K562 (cell line): ENCODE measurements around the gene PTPN1. TPM values are rescaled to one million over a fixed set of nuclear protein-coding genes. Genes with fewer than 3 reads are reported as not detected.

Experiments used
- HDAC8 ChIP-seq: fragments of 450-650 bp; IDR thresholded peaks from 2 replicates; pipeline ENCODE4 v1.6.1; 2016; ENCODE audit warnings: mild to moderate bottlenecking, missing genetic modification characterization, moderate library complexity, missing compliant biosample characterization
- NBN ChIP-seq: fragments of 450-650 bp; IDR thresholded peaks from 2 replicates; pipeline ENCODE4 v1.6.1; 2016; ENCODE audit warnings: low read depth, mild to moderate bottlenecking
- SAFB ChIP-seq: fragments of 200-400 bp; formaldehyde crosslinking; IDR thresholded peaks from 2 replicates; pipeline ENCODE4 v1.6.1; 2017; ENCODE audit warnings: low read depth, low read length, borderline replicate concordance
- polyA plus RNA-seq, 8 experiments: library from polyadenylated mRNA; depleted of rRNA in 4 of 8; stranded (reverse) in 5 of 8; unstranded in 3 of 8; fragments of >200 nt; fragmentation: Nextera tagmentation in 2 of 8; fragmentation: Illumina TruSeq in 1 of 8; extraction: Ambion mirVana in 2 of 8; extraction: Trizol in 1 of 8; gene quantifications; 2 replicates each; pipeline versions ENCODE4 v1.2.1 to v1.2.3, GENCODE V29; 2011 to 2014; ENCODE audit warnings: inconsistent platforms in 1 of 8, missing spikeins in 1 of 8
- total RNA-seq, 7 experiments: library from RNA; depleted of rRNA in 6 of 7; stranded (reverse); fragments of >200 nt in 6 of 7; fragmentation: Illumina TruSeq in 2 of 7; extraction: Trizol in 2 of 7; gene quantifications; 2 replicates each; pipeline versions ENCODE4 v1.2.1 to v1.2.3, GENCODE V29; 2011 to 2021; ENCODE audit warnings: low replicate concordance in 1 of 7
- TF ChIP-seq, protein P1 (sequence below): sonication (generic); formaldehyde crosslinking; IDR thresholded peaks from 2 replicates; pipeline ENCODE4 v1.8.0; 2023; ENCODE audit warnings: missing genetic modification reagents, mild to moderate bottlenecking, borderline replicate concordance
- TF ChIP-seq, protein P2 (sequence below): sonication (generic); formaldehyde crosslinking; IDR thresholded peaks from 2 replicates; pipeline ENCODE4 v1.9.0; 2022; ENCODE audit warnings: mild to moderate bottlenecking, missing genetic modification reagents

PTPN1 gene
- total and polyA plus RNA-seq, 9 of the 15 experiments (the other 6 are each of a cell fraction or from before 2014, with no cell fraction given), result 11.0 to 85.3 (median 54.0) TPM

DNA sequence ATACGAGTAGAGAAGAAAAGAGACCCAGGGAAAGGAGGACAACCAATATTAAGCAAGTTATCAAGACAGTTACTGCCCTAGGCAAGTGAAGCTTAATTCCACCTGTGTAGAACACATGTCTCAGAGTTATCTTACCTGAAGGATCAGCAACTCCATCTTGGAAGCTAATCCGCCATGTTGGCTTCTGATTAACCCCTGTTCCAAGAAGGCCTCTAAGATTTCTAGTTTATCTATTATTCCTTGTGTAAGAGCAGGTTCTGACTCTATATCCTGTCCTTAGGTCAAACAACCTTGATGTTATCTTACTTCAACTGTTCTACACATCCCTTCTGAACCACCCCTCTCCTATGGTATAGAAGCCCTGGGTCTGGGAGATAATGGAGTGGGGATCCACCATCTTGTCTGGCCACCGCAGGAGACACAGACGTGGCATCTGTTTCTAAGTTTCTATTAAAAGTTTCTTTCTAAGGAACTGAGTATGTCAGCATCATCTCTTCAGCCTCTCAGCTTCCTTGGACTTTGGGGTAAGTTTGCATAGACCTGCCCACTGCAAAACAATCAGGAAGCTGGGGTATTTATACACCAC is 27.7 kb upstream of the PTPN1 start (continued):
- TF ChIP-seq, protein P1, sequence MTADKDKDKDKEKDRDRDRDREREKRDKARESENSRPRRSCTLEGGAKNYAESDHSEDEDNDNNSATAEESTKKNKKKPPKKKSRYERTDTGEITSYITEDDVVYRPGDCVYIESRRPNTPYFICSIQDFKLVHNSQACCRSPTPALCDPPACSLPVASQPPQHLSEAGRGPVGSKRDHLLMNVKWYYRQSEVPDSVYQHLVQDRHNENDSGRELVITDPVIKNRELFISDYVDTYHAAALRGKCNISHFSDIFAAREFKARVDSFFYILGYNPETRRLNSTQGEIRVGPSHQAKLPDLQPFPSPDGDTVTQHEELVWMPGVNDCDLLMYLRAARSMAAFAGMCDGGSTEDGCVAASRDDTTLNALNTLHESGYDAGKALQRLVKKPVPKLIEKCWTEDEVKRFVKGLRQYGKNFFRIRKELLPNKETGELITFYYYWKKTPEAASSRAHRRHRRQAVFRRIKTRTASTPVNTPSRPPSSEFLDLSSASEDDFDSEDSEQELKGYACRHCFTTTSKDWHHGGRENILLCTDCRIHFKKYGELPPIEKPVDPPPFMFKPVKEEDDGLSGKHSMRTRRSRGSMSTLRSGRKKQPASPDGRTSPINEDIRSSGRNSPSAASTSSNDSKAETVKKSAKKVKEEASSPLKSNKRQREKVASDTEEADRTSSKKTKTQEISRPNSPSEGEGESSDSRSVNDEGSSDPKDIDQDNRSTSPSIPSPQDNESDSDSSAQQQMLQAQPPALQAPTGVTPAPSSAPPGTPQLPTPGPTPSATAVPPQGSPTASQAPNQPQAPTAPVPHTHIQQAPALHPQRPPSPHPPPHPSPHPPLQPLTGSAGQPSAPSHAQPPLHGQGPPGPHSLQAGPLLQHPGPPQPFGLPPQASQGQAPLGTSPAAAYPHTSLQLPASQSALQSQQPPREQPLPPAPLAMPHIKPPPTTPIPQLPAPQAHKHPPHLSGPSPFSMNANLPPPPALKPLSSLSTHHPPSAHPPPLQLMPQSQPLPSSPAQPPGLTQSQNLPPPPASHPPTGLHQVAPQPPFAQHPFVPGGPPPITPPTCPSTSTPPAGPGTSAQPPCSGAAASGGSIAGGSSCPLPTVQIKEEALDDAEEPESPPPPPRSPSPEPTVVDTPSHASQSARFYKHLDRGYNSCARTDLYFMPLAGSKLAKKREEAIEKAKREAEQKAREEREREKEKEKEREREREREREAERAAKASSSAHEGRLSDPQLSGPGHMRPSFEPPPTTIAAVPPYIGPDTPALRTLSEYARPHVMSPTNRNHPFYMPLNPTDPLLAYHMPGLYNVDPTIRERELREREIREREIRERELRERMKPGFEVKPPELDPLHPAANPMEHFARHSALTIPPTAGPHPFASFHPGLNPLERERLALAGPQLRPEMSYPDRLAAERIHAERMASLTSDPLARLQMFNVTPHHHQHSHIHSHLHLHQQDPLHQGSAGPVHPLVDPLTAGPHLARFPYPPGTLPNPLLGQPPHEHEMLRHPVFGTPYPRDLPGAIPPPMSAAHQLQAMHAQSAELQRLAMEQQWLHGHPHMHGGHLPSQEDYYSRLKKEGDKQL (CRISPR knock-in tag), result no peak
- TF ChIP-seq SAFB, result no peak
- TF ChIP-seq NBN, result peak; percentile 55; the same call in 1 of the 2 replicates
- peak; percentile 82 for TF ChIP-seq HDAC8 (tag)
- TF ChIP-seq, protein P2, sequence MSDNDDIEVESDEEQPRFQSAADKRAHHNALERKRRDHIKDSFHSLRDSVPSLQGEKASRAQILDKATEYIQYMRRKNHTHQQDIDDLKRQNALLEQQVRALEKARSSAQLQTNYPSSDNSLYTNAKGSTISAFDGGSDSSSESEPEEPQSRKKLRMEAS (CRISPR knock-in tag), result no peak
